Trophoblast cell (in vitro differentiated cells and primary cell): ENCODE measurements around the gene RNF111.

Source experiments
- DNase-seq, 2 donors: peaks; one replicate each; pipeline ENCODE4 v3.0.0-alpha.2; 2016
- H2AFZ ChIP-seq: 2 replicates; pipeline ENCODE4 v1.6.1; 2013; ENCODE audit warnings: low read length, moderate library complexity, mild to moderate bottlenecking; ENCODE audit not compliant: insufficient read depth, poor library complexity
- H2AK5ac ChIP-seq: 2 replicates; pipeline ENCODE4 v1.6.1; 2013; ENCODE audit warnings: mild to moderate bottlenecking, low read length
- H2BK120ac ChIP-seq: 2 replicates; pipeline ENCODE4 v1.6.1; 2013; ENCODE audit warnings: low read length, mild to moderate bottlenecking, moderate library complexity; ENCODE audit not compliant: insufficient read depth, poor library complexity
- H2BK12ac ChIP-seq: 2 replicates; pipeline ENCODE4 v1.6.1; 2013; ENCODE audit warnings: mild to moderate bottlenecking, low read length, moderate library complexity
- H2BK5ac ChIP-seq: 2 replicates; pipeline ENCODE4 v1.6.1; 2013; ENCODE audit warnings: low read length, low read depth, moderate library complexity, mild to moderate bottlenecking; ENCODE audit not compliant: poor library complexity
- H3K14ac ChIP-seq: 2 replicates; pipeline ENCODE4 v1.6.1; 2013; ENCODE audit warnings: mild to moderate bottlenecking, low read length
- H3K18ac ChIP-seq: 2 replicates; pipeline ENCODE4 v1.6.1; 2013; ENCODE audit warnings: mild to moderate bottlenecking, low read length
- H3K23ac ChIP-seq: 2 replicates; pipeline ENCODE4 v1.6.1; 2013; ENCODE audit warnings: low read length
- H3K27ac ChIP-seq: 2 replicates; pipeline ENCODE4 v1.5.1; 2013; ENCODE audit warnings: low read depth, mild to moderate bottlenecking, inconsistent platforms, low read length, moderate library complexity
- H3K27me3 ChIP-seq: 2 replicates; pipeline ENCODE4 v1.6.1; 2013; ENCODE audit warnings: inconsistent platforms, mild to moderate bottlenecking, low read length, moderate library complexity; ENCODE audit not compliant: insufficient read depth
- H3K36me3 ChIP-seq, 2 experiments: 1 replicate in 1 of 2; 2 replicates in 1 of 2; pipeline ENCODE4 v1.6.1; 2013; ENCODE audit warnings: low read length in 2 of 2, mild to moderate bottlenecking in 2 of 2, moderate library complexity in 1 of 2; ENCODE audit not compliant: insufficient read depth in 2 of 2, control insufficient read depth in 1 of 2
- H3K4ac ChIP-seq: 2 replicates; pipeline ENCODE4 v1.6.1; 2013; ENCODE audit warnings: low read depth, mild to moderate bottlenecking, low read length, moderate library complexity
- H3K4me1 ChIP-seq, 2 experiments: 1 replicate in 1 of 2; 2 replicates in 1 of 2; pipeline ENCODE4 v1.6.1; 2013; ENCODE audit warnings: low read length in 2 of 2, mild to moderate bottlenecking in 2 of 2, moderate library complexity in 1 of 2; ENCODE audit not compliant: insufficient read depth in 2 of 2, control insufficient read depth in 1 of 2
- H3K4me2 ChIP-seq: 2 replicates; pipeline ENCODE4 v1.6.1; 2013; ENCODE audit warnings: inconsistent platforms, mild to moderate bottlenecking, low read length, moderate library complexity
- H3K4me3 ChIP-seq: 2 replicates; pipeline ENCODE4 v1.5.1; 2013; ENCODE audit warnings: mild to moderate bottlenecking, low read depth, low read length, inconsistent platforms
- H3K79me1 ChIP-seq: one replicate; pipeline ENCODE4 v1.6.1; 2013; ENCODE audit warnings: low read length
- H3K79me2 ChIP-seq: 2 replicates; pipeline ENCODE4 v1.6.1; 2013; ENCODE audit warnings: low read length, mild to moderate bottlenecking; ENCODE audit not compliant: control insufficient read depth, insufficient read depth, poor library complexity
- H3K9ac ChIP-seq: 2 replicates; pipeline ENCODE4 v1.6.1; 2013; ENCODE audit warnings: mild to moderate bottlenecking, low read length
- H3K9me3 ChIP-seq: 2 replicates; pipeline ENCODE4 v1.6.1; 2013; ENCODE audit warnings: low read depth, mild to moderate bottlenecking, control low read depth, inconsistent platforms, low read length; ENCODE audit not compliant: insufficient read depth
- H4K12ac ChIP-seq: 2 replicates; pipeline ENCODE4 v1.6.1; 2013; ENCODE audit warnings: low read depth, mild to moderate bottlenecking, low read length, moderate library complexity
- H4K8ac ChIP-seq: 2 replicates; pipeline ENCODE4 v1.6.1; 2013; ENCODE audit warnings: low read depth, mild to moderate bottlenecking, low read length, moderate library complexity
- H4K91ac ChIP-seq: one replicate; pipeline ENCODE4 v1.6.1; 2013; ENCODE audit warnings: low read depth, mild to moderate bottlenecking, low read length, moderate library complexity
- WGBS: extraction: QIAGEN DNeasy Blood & Tissue Kit; methylation state at CpG from one replicate; pipeline ENCODE4 v1.1.7; 2013; ENCODE audit warnings: missing lambda C conversion rate; ENCODE audit not compliant: insufficient read length, insufficient coverage; ENCODE audit errors: extremely low coverage; 5-methylcytosine and 5-hydroxymethylcytosine counted together

Gene RNF111

GRCh38 chr15:59063042-59063441 is 75.6 kb downstream of the RNF111 start:
- Histone ChIP-seq H3K36me3 (peaks cover 22 to 35% of the 10 kb centered on the region in 2 experiments), H3K79me1 (no peaks in the 10 kb centered on the region), H3K27ac (no peak overlapping the region), H2AFZ (no peak overlapping the region), H2BK120ac (no peak overlapping the region), H4K8ac (no peak overlapping the region), H4K91ac (no peak overlapping the region), H3K18ac (no peak overlapping the region), H3K4me3 (no peak overlapping the region), H3K4ac (no peak overlapping the region), H3K4me1 (no peaks in the 10 kb centered on the region), H3K9ac (no peak overlapping the region), H3K9me3 (no peaks in the 10 kb centered on the region), H3K4me2 (no peak overlapping the region), H2BK5ac (no peak overlapping the region), H3K27me3 (no peaks in the 10 kb centered on the region), H4K12ac (no peak overlapping the region), H3K23ac (no peak overlapping the region), H3K79me2 (no peaks in the 10 kb centered on the region), H2BK12ac (no peak overlapping the region), H3K14ac (no peak overlapping the region), H2AK5ac (no peak overlapping the region)
- no peak for DNase-seq
- no CpG with 5 or more reads among the region's 4 CpGs for WGBS

GRCh38 chr15:59069430-59069829 is 82.0 kb downstream of the RNF111 start:
- Histone ChIP-seq H3K27ac (no peak overlapping the region), H2BK12ac (no peak overlapping the region), H3K4ac (no peak overlapping the region), H3K36me3 (peaks cover 29 to 35% of the 10 kb centered on the region in 2 experiments), H3K9ac (no peak overlapping the region), H4K8ac (no peak overlapping the region), H3K79me2 (no peaks in the 10 kb centered on the region), H3K14ac (no peak overlapping the region), H3K23ac (no peak overlapping the region), H3K9me3 (no peaks in the 10 kb centered on the region), H3K4me1 (no peaks in the 10 kb centered on the region), H3K79me1 (no peaks in the 10 kb centered on the region), H3K18ac (no peak overlapping the region), H4K91ac (no peak overlapping the region), H3K4me3 (no peak overlapping the region), H2BK120ac (no peak overlapping the region), H2BK5ac (no peak overlapping the region), H4K12ac (no peak overlapping the region), H2AK5ac (no peak overlapping the region), H2AFZ (no peak overlapping the region), H3K4me2 (no peak overlapping the region), H3K27me3 (no peaks in the 10 kb centered on the region)
- no peak for DNase-seq
- no CpG with 5 or more reads among the region's 1 CpG for WGBS

GRCh38 chr15:59074607-59075006 is 87.1 kb downstream of the RNF111 start:
- H3K9me3 ChIP-seq = no peaks in the 10 kb centered on the region
- no peak overlapping the region for H4K8ac ChIP-seq
- no peaks in the 10 kb centered on the region for H3K27me3 ChIP-seq
- no peaks in the 10 kb centered on the region for H3K4me1 ChIP-seq
- H2BK120ac ChIP-seq = no peak overlapping the region
- WGBS = no CpG with 5 or more reads among the region's 1 CpG
- H4K12ac ChIP-seq = no peak overlapping the region
- H2AFZ ChIP-seq = no peak overlapping the region
- H3K4me3 ChIP-seq = no peak overlapping the region
- H3K9ac ChIP-seq = no peak overlapping the region
- no peak overlapping the region for H3K14ac ChIP-seq
- no peak overlapping the region for H3K23ac ChIP-seq
- no peak overlapping the region for H3K4ac ChIP-seq
- peaks cover 14 to 15% of the 10 kb centered on the region in 2 experiments for H3K36me3 ChIP-seq
- H2BK12ac ChIP-seq = no peak overlapping the region
- H3K27ac ChIP-seq = no peak overlapping the region
- H2AK5ac ChIP-seq = no peak overlapping the region
- no peak overlapping the region for H3K18ac ChIP-seq
- no peak overlapping the region for H2BK5ac ChIP-seq
- H3K79me1 ChIP-seq = no peaks in the 10 kb centered on the region
- no peak for DNase-seq
- H3K4me2 ChIP-seq = no peak overlapping the region
- no peaks in the 10 kb centered on the region for H3K79me2 ChIP-seq
- H4K91ac ChIP-seq = no peak overlapping the region

DNA sequence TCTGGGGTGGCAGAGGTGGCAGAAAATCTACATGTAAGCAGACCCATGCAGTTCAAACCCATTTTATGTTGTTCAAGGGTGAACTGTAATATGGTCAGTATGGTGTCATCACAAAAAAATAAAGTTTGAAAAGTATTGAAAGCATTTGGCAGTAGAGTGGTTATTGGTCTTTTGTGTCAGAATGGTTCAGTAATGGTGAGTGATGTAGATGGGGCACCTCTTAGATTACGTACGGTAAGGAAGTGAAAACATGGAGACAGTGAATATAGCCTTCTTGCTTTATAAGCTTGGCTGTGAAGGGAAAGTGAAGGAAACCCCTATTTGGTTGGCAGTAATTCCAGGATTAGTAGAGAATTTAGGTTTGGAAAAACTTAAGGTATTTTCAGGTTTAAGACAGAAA is 100.3 kb downstream of the RNF111 start:
- Histone ChIP-seq H2BK12ac (no peak overlapping the region), H3K4me3 (no peak overlapping the region), H3K36me3 (peaks cover 14 to 26% of the 10 kb centered on the region in 2 experiments), H2AFZ (no peak overlapping the region), H2BK120ac (no peak overlapping the region), H3K18ac (no peak overlapping the region), H3K4me2 (no peak overlapping the region), H3K4me1 (no peaks in the 10 kb centered on the region), H4K91ac (no peak overlapping the region), H4K12ac (no peak overlapping the region), H2AK5ac (no peak overlapping the region), H3K14ac (no peak overlapping the region), H3K79me1 (no peaks in the 10 kb centered on the region), H2BK5ac (no peak overlapping the region), H3K27me3 (no peaks in the 10 kb centered on the region), H3K27ac (no peak overlapping the region), H3K23ac (no peak overlapping the region), H3K9ac (no peak overlapping the region), H4K8ac (no peak overlapping the region), H3K4ac (no peak overlapping the region), H3K9me3 (no peaks in the 10 kb centered on the region), H3K79me2 (no peaks in the 10 kb centered on the region)
- WGBS = no CpG with 5 or more reads among the region's 2 CpGs
- DNase-seq = no peak
